Measurements from ENCODE around the gene ZNF516. TPM values are rescaled to one million over a fixed set of nuclear protein-coding genes. Genes with fewer than 3 reads are reported as not detected.

The ZNF516 gene
- total RNA-seq, 1 donor: 16.3 TPM

DNA sequence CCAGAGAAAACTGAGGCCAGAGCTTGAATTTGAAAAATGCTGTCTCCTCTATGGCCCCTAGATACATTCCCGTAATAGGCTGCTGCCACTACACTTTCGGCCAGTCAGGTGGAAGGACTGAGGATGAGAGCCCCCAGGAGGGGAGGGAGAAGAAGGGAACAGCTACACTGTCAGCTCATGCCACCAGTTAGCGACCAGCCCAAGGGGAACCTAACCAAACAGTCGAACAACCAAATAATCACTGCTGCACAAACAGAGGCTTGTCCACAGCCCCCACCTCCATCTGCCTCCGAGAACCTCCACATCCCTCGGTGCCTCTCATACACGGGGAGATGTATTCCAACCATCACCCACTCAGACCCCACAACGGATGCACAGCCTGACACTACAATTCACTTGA lies 7.3 kb downstream of the ZNF516 start:
- no peak overlapping the region for H2AFZ ChIP-seq (ENCODE audit: low read length)
- H3K27ac ChIP-seq (ENCODE audit: low read depth, low read length): no peak overlapping the region
- DNase-seq (ENCODE audit: insufficient read length, low spot score, missing footprints): peak; percentile 67
- H3K4me3 ChIP-seq (ENCODE audit: insufficient read depth, low read length): no peak overlapping the region
- H4K20me1 ChIP-seq (ENCODE audit: insufficient read depth, low read length): peaks cover 22% of the 10 kb centered on the region
- H3K27me3 ChIP-seq (ENCODE audit: insufficient read depth, low read length): no peaks in the 10 kb centered on the region
- peak overlapping the region; percentile 10 for H3K4me2 ChIP-seq (ENCODE audit: insufficient read depth, low read length)
- H3K79me2 ChIP-seq (ENCODE audit: insufficient read depth, low read length): peaks cover 80% of the 10 kb centered on the region
- no peak for TF ChIP-seq CTCF (IDR thresholded peaks at IDR 0.05; ENCODE audit: extremely low read depth, low read depth, low read length)
- H3K4me1 ChIP-seq (ENCODE audit: insufficient read depth, low read length): peaks cover 14% of the 10 kb centered on the region
- no peaks in the 10 kb centered on the region for H3K36me3 ChIP-seq (ENCODE audit: insufficient read depth, low read length)
- no peaks in the 10 kb centered on the region for H3K9me3 ChIP-seq (ENCODE audit: low read depth, low read length)

GRCh38 chr18:76487070-76487469 lies 8.0 kb downstream of the ZNF516 start:
- Histone ChIP-seq H2AFZ (ENCODE audit: low read length) (no peak overlapping the region), H3K27me3 (ENCODE audit: insufficient read depth, low read length) (no peaks in the 10 kb centered on the region), H3K36me3 (ENCODE audit: insufficient read depth, low read length) (no peaks in the 10 kb centered on the region), H3K4me3 (ENCODE audit: insufficient read depth, low read length) (no peak overlapping the region), H3K79me2 (ENCODE audit: insufficient read depth, low read length) (peaks cover 87% of the 10 kb centered on the region), H3K4me2 (ENCODE audit: insufficient read depth, low read length) (no peak overlapping the region), H3K27ac (ENCODE audit: low read depth, low read length) (no peak overlapping the region), H3K9me3 (ENCODE audit: low read depth, low read length) (no peaks in the 10 kb centered on the region), H3K4me1 (ENCODE audit: insufficient read depth, low read length) (peaks cover 14% of the 10 kb centered on the region), H4K20me1 (ENCODE audit: insufficient read depth, low read length) (peaks cover 22% of the 10 kb centered on the region)
- DNase-seq (ENCODE audit: insufficient read length, low spot score, missing footprints): no peak
- TF ChIP-seq CTCF (IDR thresholded peaks at IDR 0.05; ENCODE audit: extremely low read depth, low read depth, low read length): no peak

GRCh38 chr18:76486574-76486973 lies 8.5 kb downstream of the ZNF516 start:
- no peak overlapping the region for H3K4me3 ChIP-seq (ENCODE audit: insufficient read depth, low read length)
- H3K4me1 ChIP-seq (ENCODE audit: insufficient read depth, low read length): peaks cover 14% of the 10 kb centered on the region
- H3K4me2 ChIP-seq (ENCODE audit: insufficient read depth, low read length): no peak overlapping the region
- no peak for DNase-seq (ENCODE audit: insufficient read length, low spot score, missing footprints)
- H4K20me1 ChIP-seq (ENCODE audit: insufficient read depth, low read length): peaks cover 22% of the 10 kb centered on the region
- TF ChIP-seq CTCF (IDR thresholded peaks at IDR 0.05; ENCODE audit: extremely low read depth, low read depth, low read length): no peak
- H3K9me3 ChIP-seq (ENCODE audit: low read depth, low read length): no peaks in the 10 kb centered on the region
- H3K27ac ChIP-seq (ENCODE audit: low read depth, low read length): no peak overlapping the region
- peaks cover 86% of the 10 kb centered on the region for H3K79me2 ChIP-seq (ENCODE audit: insufficient read depth, low read length)
- no peaks in the 10 kb centered on the region for H3K36me3 ChIP-seq (ENCODE audit: insufficient read depth, low read length)
- no peaks in the 10 kb centered on the region for H3K27me3 ChIP-seq (ENCODE audit: insufficient read depth, low read length)
- H2AFZ ChIP-seq (ENCODE audit: low read length): no peak overlapping the region

DNA sequence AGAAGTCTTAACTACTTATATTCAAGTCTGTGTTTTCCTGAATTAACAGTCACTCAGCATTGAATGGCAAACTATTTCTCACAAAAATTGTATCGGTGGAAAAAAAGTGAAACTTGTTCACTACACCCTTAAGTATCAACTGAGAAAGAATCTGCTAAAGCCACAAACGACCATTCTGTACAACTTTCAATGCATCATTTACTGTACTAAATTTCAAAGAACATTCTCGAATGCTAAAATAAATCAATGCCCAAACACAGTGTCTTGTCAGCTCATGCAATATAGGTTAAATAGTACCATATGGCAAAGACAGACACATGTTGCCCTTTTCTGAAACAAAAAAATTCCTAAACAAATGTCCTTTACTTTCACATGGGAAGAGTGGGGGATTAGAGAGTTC lies 9.0 kb downstream of the ZNF516 start:
- no peak overlapping the region for H3K4me3 ChIP-seq (ENCODE audit: insufficient read depth, low read length)
- peaks cover 14% of the 10 kb centered on the region for H3K4me1 ChIP-seq (ENCODE audit: insufficient read depth, low read length)
- H3K79me2 ChIP-seq (ENCODE audit: insufficient read depth, low read length): peaks cover 91% of the 10 kb centered on the region
- H4K20me1 ChIP-seq (ENCODE audit: insufficient read depth, low read length): peaks cover 22% of the 10 kb centered on the region
- no peak overlapping the region for H3K4me2 ChIP-seq (ENCODE audit: insufficient read depth, low read length)
- H3K9me3 ChIP-seq (ENCODE audit: low read depth, low read length): no peaks in the 10 kb centered on the region
- H3K27me3 ChIP-seq (ENCODE audit: insufficient read depth, low read length): no peaks in the 10 kb centered on the region
- no peaks in the 10 kb centered on the region for H3K36me3 ChIP-seq (ENCODE audit: insufficient read depth, low read length)
- H2AFZ ChIP-seq (ENCODE audit: low read length): no peak overlapping the region
- no peak overlapping the region for H3K27ac ChIP-seq (ENCODE audit: low read depth, low read length)
- no peak for DNase-seq (ENCODE audit: insufficient read length, low spot score, missing footprints)
- no peak for TF ChIP-seq CTCF (IDR thresholded peaks at IDR 0.05; ENCODE audit: extremely low read depth, low read depth, low read length)
